Lower lobe of right lung (tissue), 2 donors: ENCODE measurements around the gene CCDC85A. TPM values are rescaled to one million over a fixed set of nuclear protein-coding genes. Genes with fewer than 3 reads are reported as not detected.

Source experiments
- ATAC-seq, 2 donors: fragments of 200-7000 bp; cut with Tn5 transposase; one replicate each; pipeline ENCODE4 v1.9.1; 2020 to 2022; ENCODE audit warnings: mild to moderate bottlenecking in 2 of 2, moderate library complexity in 2 of 2
- DNase-seq: peaks from one replicate; pipeline ENCODE4 v3.0.0-alpha.2; 2020
- H3K27ac ChIP-seq: fragments of 200-600 bp; one replicate; pipeline ENCODE4 v1.8.0; 2022
- H3K27me3 ChIP-seq: fragments of 200-600 bp; one replicate; pipeline ENCODE4 v1.8.0; 2022; ENCODE audit warnings: low read depth
- H3K36me3 ChIP-seq: fragments of 200-600 bp; one replicate; pipeline ENCODE4 v1.8.0; 2022; ENCODE audit warnings: mild to moderate bottlenecking
- H3K4me1 ChIP-seq: fragments of 200-600 bp; one replicate; pipeline ENCODE4 v1.8.0; 2022
- H3K4me3 ChIP-seq: fragments of 200-600 bp; one replicate; pipeline ENCODE4 v1.8.0; 2022; ENCODE audit warnings: mild to moderate bottlenecking
- H3K9me3 ChIP-seq: fragments of 200-600 bp; one replicate; pipeline ENCODE4 v1.8.0; 2022
- intact Hi-C: fragments of 100-400 bp; cut with DNase I; formaldehyde crosslinking; loops from one replicate; pipeline ENCODE4 v1.11.0; 2022
- total RNA-seq: library from RNA; stranded (reverse); fragmentation: NEBNext Ultra II Directional; extraction: Animal tissue kit (Norgen Biotek cat#: 25700); gene quantifications from one replicate; pipeline ENCODE4 v1.2.1, GENCODE V29; 2021
- TF ChIP-seq, protein P1 (sequence below): fragments of 200-600 bp; IDR thresholded peaks from one replicate; pipeline ENCODE4 v1.8.0; 2022; ENCODE audit warnings: antibody characterized with exemption, mild to moderate bottlenecking
- donor health status: DM: no; HTN: yes; CAD: no; lungs with severe emphysema.

The CCDC85A gene
- total RNA-seq, 1 donor from 2014 or later, result 17.0 TPM

DNA sequence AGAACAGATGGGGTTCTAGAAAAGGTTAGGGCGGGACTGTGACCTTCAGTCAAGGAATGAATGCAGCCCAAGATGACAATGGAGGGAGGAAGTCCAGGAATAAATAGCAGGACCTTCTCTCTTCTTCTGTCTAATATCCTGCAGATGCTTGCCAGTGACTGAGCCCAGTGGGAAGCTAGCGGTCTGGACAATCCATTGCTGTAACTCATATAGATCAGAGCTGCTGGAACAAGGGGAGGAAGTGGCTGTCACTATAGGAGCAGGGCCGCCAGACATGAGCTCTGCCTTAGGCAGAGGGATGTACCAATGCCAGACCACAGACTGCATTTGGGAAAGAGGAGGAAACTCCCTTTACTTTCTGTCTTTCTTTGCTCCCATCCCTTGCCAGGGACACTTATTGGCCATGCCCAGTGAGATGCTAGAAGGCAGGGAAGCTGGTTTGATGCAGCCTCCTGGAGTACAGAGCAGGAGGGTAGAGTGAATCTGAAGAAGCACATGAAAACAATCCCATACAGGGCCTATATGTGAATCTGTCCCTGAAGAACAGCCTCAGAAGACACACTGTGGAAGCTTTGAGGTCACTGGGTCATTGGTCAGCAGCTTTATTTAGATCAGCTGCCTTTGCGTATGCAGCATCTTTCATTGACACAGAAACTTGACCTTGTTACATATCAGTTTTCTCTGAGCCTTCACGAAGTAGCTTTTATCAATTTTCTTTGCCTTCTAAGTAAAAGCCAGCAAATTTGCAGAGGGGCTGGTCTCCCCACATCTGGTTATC is 65.4 kb downstream of the CCDC85A start:
- no peak overlapping the region for H3K4me3 ChIP-seq
- TF ChIP-seq, protein P1, sequence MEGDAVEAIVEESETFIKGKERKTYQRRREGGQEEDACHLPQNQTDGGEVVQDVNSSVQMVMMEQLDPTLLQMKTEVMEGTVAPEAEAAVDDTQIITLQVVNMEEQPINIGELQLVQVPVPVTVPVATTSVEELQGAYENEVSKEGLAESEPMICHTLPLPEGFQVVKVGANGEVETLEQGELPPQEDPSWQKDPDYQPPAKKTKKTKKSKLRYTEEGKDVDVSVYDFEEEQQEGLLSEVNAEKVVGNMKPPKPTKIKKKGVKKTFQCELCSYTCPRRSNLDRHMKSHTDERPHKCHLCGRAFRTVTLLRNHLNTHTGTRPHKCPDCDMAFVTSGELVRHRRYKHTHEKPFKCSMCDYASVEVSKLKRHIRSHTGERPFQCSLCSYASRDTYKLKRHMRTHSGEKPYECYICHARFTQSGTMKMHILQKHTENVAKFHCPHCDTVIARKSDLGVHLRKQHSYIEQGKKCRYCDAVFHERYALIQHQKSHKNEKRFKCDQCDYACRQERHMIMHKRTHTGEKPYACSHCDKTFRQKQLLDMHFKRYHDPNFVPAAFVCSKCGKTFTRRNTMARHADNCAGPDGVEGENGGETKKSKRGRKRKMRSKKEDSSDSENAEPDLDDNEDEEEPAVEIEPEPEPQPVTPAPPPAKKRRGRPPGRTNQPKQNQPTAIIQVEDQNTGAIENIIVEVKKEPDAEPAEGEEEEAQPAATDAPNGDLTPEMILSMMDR, result no peak
- peaks cover 10% of the 10 kb centered on the region for H3K4me1 ChIP-seq
- no peak for DNase-seq
- H3K9me3 ChIP-seq, result no peaks in the 10 kb centered on the region
- H3K27ac ChIP-seq, result no peak overlapping the region
- intact Hi-C loops, result no loop called here
- ATAC-seq, result no peak
- no peaks in the 10 kb centered on the region for H3K27me3 ChIP-seq
- no peaks in the 10 kb centered on the region for H3K36me3 ChIP-seq

DNA sequence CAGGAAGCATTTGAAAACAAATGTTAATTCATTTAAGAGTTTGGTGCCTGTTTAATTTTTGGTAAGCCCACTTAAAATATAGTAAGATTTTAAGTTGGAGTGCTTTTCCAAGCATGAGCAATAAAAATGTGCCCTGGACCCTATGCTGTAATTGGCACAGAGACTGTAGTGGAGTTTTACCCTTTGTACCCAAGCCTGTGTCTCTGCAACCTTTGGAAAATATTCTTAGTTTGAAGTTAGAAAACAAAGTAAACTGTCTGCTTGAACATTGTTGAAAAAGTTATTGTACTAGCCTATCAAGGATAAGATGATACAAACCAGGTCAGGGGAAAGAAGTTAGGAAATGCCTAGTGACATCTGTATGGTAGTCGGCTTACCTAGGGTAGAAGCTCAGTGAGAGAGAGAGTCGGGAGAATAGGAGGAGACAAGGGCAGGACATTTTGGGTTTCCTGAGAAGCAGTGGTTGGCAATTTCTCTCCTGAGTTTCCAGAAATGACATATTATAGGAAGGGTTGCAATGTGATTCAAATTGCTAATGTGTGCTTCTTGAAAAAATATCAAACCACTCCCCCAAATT is 66.5 kb downstream of the CCDC85A start:
- TF ChIP-seq, protein P1, result no peak
- ATAC-seq (no peak), DNase-seq (no peak)
- intact Hi-C loops, result no loop called here
- no peaks in the 10 kb centered on the region for H3K36me3 ChIP-seq
- no peaks in the 10 kb centered on the region for H3K27me3 ChIP-seq
- no peak overlapping the region for H3K27ac ChIP-seq
- peaks cover 10% of the 10 kb centered on the region for H3K4me1 ChIP-seq
- H3K4me3 ChIP-seq, result no peak overlapping the region
- no peaks in the 10 kb centered on the region for H3K9me3 ChIP-seq

DNA sequence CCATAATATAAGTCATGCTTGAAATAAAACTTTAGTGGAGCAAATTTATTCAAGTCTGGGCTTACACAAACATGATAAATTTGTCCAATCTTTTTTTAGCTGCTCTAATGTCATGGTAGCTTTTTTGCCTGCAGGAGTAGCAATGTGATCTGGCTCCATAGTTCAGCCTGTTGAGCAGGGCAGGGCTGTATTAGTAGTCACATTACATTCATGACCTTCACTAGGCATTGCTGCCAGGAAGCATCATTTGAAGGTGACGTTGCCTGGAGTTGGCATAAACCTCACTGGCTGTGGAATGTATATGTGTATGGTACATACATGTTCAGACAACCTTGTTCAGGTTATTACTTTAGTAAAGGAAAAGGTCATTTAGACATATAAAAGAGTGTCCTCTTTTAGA is 76.6 kb downstream of the CCDC85A start:
- no peak for DNase-seq

DNA sequence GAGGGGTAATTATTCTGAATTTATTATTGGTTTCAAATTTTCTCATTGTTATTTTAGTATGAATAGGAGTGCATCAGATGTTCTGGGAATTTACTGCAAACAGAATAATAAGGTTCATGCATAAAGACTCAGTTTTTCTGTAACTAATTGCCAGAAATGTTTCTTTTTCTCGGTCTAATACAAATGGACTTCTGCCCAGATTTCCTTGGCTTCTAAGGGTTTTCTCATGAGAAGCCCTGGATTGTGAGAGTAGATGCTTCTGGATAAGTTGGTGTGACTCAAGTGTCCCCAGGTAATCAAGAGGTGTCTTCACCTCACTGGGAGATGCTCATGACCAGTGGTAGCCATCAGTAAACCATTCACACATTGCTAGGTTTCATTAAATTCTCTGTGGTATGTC is 78.5 kb downstream of the CCDC85A start:
- intact Hi-C loops, result no loop called here

More for the DNA sequence above, 76.6 kb downstream of the CCDC85A start:
- no peak overlapping the region for H3K27ac ChIP-seq
- H3K4me1 ChIP-seq, result no peaks in the 10 kb centered on the region
- no peaks in the 10 kb centered on the region for H3K9me3 ChIP-seq
- TF ChIP-seq, protein P1, result no peak
- intact Hi-C loops, result no loop called here
- H3K27me3 ChIP-seq, result no peaks in the 10 kb centered on the region
- no peak for ATAC-seq
- no peak overlapping the region for H3K4me3 ChIP-seq
- no peaks in the 10 kb centered on the region for H3K36me3 ChIP-seq

DNA sequence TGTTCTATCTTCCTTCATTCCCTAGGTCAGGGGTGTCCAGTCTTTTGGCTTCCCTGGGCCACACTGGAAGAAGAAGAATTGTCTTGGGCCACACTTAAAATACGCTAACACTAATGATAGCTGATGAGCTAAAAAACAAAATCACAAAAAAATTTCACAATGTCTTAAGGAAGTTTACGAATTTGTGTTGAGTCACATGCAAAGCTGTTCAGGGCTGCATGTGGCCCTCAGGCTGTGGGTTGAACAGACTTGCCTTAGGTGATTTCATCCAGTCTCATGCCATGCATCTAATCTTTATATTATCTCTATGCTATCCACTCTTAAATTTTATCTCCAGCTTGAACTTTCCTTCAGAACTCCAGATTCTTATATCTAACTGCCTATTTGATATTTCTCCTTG is 80.1 kb downstream of the CCDC85A start:
- intact Hi-C loops, result no loop called here
- Histone ChIP-seq H3K36me3 (no peaks in the 10 kb centered on the region), H3K27ac (no peak overlapping the region), H3K27me3 (no peaks in the 10 kb centered on the region), H3K4me1 (no peaks in the 10 kb centered on the region), H3K4me3 (no peak overlapping the region), H3K9me3 (no peaks in the 10 kb centered on the region)
- TF ChIP-seq, protein P1, result no peak
- no peak for DNase-seq
- ATAC-seq, result no peak

More for the DNA sequence above, 78.5 kb downstream of the CCDC85A start:
- ATAC-seq (no peak), DNase-seq (no peak)
- no peak overlapping the region for H3K27ac ChIP-seq
- H3K4me3 ChIP-seq, result no peak overlapping the region
- no peaks in the 10 kb centered on the region for H3K36me3 ChIP-seq
- H3K4me1 ChIP-seq, result no peaks in the 10 kb centered on the region
- H3K27me3 ChIP-seq, result no peaks in the 10 kb centered on the region
- no peaks in the 10 kb centered on the region for H3K9me3 ChIP-seq
- TF ChIP-seq, protein P1, result no peak
